GM23338 (cell line): ENCODE results near the gene FAM47C. TPM values are rescaled to one million over a fixed set of nuclear protein-coding genes. Genes with fewer than 3 reads are reported as not detected.

Source experiments
- ATAC-seq: fragments of 200-7000 bp; cut with Tn5 transposase; 3 replicates; pipeline ENCODE4 v1.9.1; 2020
- DNase-seq: peaks from one replicate; pipeline ENCODE4 v3.0.0-alpha.2; 2015; ENCODE audit warnings: low spot score
- H2AFZ ChIP-seq: fragments of 200-600 bp; sonication (generic); 2 replicates; pipeline ENCODE4 v1.8.0; 2016; ENCODE audit warnings: antibody characterized with exemption, mild to moderate bottlenecking, moderate library complexity
- H3F3A ChIP-seq: fragments of 200-600 bp; sonication (generic); replicated peaks from 2 replicates; pipeline ENCODE4 v1.8.0; 2017; ENCODE audit warnings: antibody characterized with exemption, mixed run types, low read depth
- H3K27ac ChIP-seq: fragments of 200-600 bp; sonication (generic); 2 replicates; pipeline ENCODE4 v1.6.1; 2016; ENCODE audit warnings: low read depth
- H3K27me3 ChIP-seq: fragments of 200-600 bp; sonication (generic); 2 replicates; pipeline ENCODE4 v1.8.0; 2016; ENCODE audit warnings: mild to moderate bottlenecking, mixed run types, moderate library complexity; ENCODE audit not compliant: insufficient read depth
- H3K36me3 ChIP-seq: fragments of 200-600 bp; sonication (generic); 2 replicates; pipeline ENCODE4 v1.8.0; 2016; ENCODE audit warnings: mild to moderate bottlenecking; ENCODE audit not compliant: insufficient read depth
- H3K4me1 ChIP-seq: fragments of 200-600 bp; sonication (generic); 2 replicates; pipeline ENCODE4 v1.8.0; 2016; ENCODE audit warnings: mild to moderate bottlenecking, moderate library complexity; ENCODE audit not compliant: insufficient read depth
- H3K4me2 ChIP-seq: fragments of 200-600 bp; sonication (generic); 2 replicates; pipeline ENCODE4 v1.7.1; 2017; ENCODE audit warnings: mixed run types
- H3K4me3 ChIP-seq: fragments of 200-600 bp; sonication (generic); 2 replicates; pipeline ENCODE4 v1.6.1; 2016; ENCODE audit warnings: mixed run types
- H3K79me2 ChIP-seq: fragments of 200-600 bp; sonication (generic); replicated peaks from 2 replicates; pipeline ENCODE4 v1.8.0; 2017; ENCODE audit warnings: mild to moderate bottlenecking; ENCODE audit not compliant: insufficient read depth
- H3K9me2 ChIP-seq: fragments of 200-600 bp; sonication (generic); 2 replicates; pipeline ENCODE4 v1.8.0; 2017; ENCODE audit not compliant: insufficient read depth
- H4K20me1 ChIP-seq: fragments of 200-600 bp; sonication (generic); replicated peaks from 2 replicates; pipeline ENCODE4 v1.8.0; 2017; ENCODE audit warnings: mild to moderate bottlenecking; ENCODE audit not compliant: insufficient read depth
- H3K27ac Mint-ChIP-seq: 2 replicates; pipeline ENCODE4 v1.8.0; 2020; ENCODE audit warnings: inconsistent platforms, mild to moderate bottlenecking, moderate library complexity, mixed read lengths
- H3K27me3 Mint-ChIP-seq: 3 replicates; pipeline ENCODE4 v1.8.0; 2022; ENCODE audit warnings: low read depth, mild to moderate bottlenecking, moderate library complexity, mixed read lengths, inconsistent platforms; ENCODE audit not compliant: insufficient read depth, poor library complexity
- H3K36me3 Mint-ChIP-seq: 3 replicates; pipeline ENCODE4 v1.8.0; 2021; ENCODE audit warnings: low read depth, mild to moderate bottlenecking, inconsistent platforms, moderate library complexity, mixed read lengths
- H3K4me1 Mint-ChIP-seq: 3 replicates; pipeline ENCODE4 v1.8.0; 2020; ENCODE audit warnings: mild to moderate bottlenecking, inconsistent platforms, mixed read lengths
- H3K4me3 Mint-ChIP-seq: 3 replicates; pipeline ENCODE4 v1.8.0; 2021; ENCODE audit warnings: moderate library complexity, mild to moderate bottlenecking, inconsistent platforms, mixed read lengths
- H3K9me3 Mint-ChIP-seq: 3 replicates; pipeline ENCODE4 v1.8.0; 2020; ENCODE audit warnings: moderate library complexity, mild to moderate bottlenecking, inconsistent platforms, mixed read lengths
- CTCF ChIP-seq, 2 experiments: fragments of 200-600 bp in 1 of 2; sonication (generic) in 1 of 2; conservative IDR thresholded peaks; 2 replicates each; pipeline versions ENCODE4 v1.5.1 to v1.6.1; 2016 to 2017; ENCODE audit warnings: antibody characterized with exemption in 2 of 2, low read depth in 2 of 2, mild to moderate bottlenecking in 2 of 2, moderate library complexity in 1 of 2
- JUNB ChIP-seq: IDR thresholded peaks from one replicate; pipeline ENCODE4 v1.6.1; 2016; ENCODE audit warnings: antibody characterized with exemption; ENCODE audit not compliant: unreplicated experiment
- NANOG ChIP-seq: IDR thresholded peaks from 2 replicates; pipeline ENCODE4 v1.6.1; 2016; ENCODE audit warnings: antibody characterized with exemption, borderline replicate concordance
- POLR2AphosphoS5 ChIP-seq: IDR thresholded peaks from 2 replicates; pipeline ENCODE4 v1.6.1; 2016; ENCODE audit warnings: antibody characterized with exemption, low read depth
- STAT1 ChIP-seq: IDR thresholded peaks from one replicate; pipeline ENCODE4 v1.6.1; 2016; ENCODE audit warnings: antibody characterized with exemption; ENCODE audit not compliant: unreplicated experiment
- ZNF462 ChIP-seq: fragments of 250-450 bp; sonication (Bioruptor Pico); IDR thresholded peaks from 2 replicates; pipeline ENCODE4 v1.5.0; 2020; ENCODE audit warnings: mild to moderate bottlenecking, moderate library complexity
- polyA plus RNA-seq: library from polyadenylated mRNA; unstranded; fragments of >200 nt; fragmentation: Nextera tagmentation; extraction: Ambion mirVana; gene quantifications from 2 replicates; pipeline ENCODE4 v1.2.1, GENCODE V29; 2016
- total RNA-seq: library from RNA; depleted of rRNA; stranded (reverse); fragments of >200 nt; shearing (Covaris generic); gene quantifications from 2 replicates; pipeline ENCODE4 v1.2.3, GENCODE V29; 2014

Gene FAM47C
- total and polyA plus RNA-seq, 2 experiments from 2014 or later: not detected

- TF ChIP-seq ZNF462 (CRISPR knock-in tag) (no peak), POLR2AphosphoS5 (no peak), STAT1 (no peak), JUNB (no peak), NANOG (no peak)
These were observed 44.9 kb upstream of the FAM47C start (continued) for GRCh38 chrX:36963069-36963808.

GRCh38 chrX:36963852-36964251 lies 44.3 kb upstream of the FAM47C start:
- Histone ChIP-seq H3K4me3 (peak overlapping the region; percentile 43; the same call in 1 of the 2 replicates), H3K4me2 (peak overlapping the region; percentile 65; the same call in 1 of the 2 replicates), H3K4me1 (0 out of 2 replicates have a peak, but pooled peaks cover under 1% of the 10 kb centered on the region), H3K79me2 (no peaks in the 10 kb centered on the region), H3K9me2 (no peaks in the 10 kb centered on the region), H3K36me3 (no peaks in the 10 kb centered on the region), H4K20me1 (no peaks in the 10 kb centered on the region), H3K27me3 (peaks cover 22% of the 10 kb centered on the region), H3K27ac (no peak overlapping the region), H3F3A (no peaks in the 10 kb centered on the region), H2AFZ (no peak overlapping the region)
- Mint-ChIP-seq H3K36me3 (no peaks in the 10 kb centered on the region), H3K27me3 (peaks cover 21% of the 10 kb centered on the region), H3K4me1 (no peaks in the 10 kb centered on the region), H3K4me3 (no peak overlapping the region), H3K9me3 (no peaks in the 10 kb centered on the region), H3K27ac (no peak overlapping the region)
- no peak; the same call in 1 of the 3 replicates for ATAC-seq
- DNase-seq: no peak
- TF ChIP-seq CTCF (conservative IDR thresholded peaks at IDR 0.05; ENCODE audit: low read depth in 2 of 2): no peak
- TF ChIP-seq ZNF462 (CRISPR knock-in tag): no peak
